Cortex of kidney (tissue), 1 donor: ENCODE measurements around the gene GRB7.
"Not testable (repeated sequence)": the region's sequence is repeated elsewhere in the genome, so short reads cannot be mapped to it uniquely, and the experiment has no call there.

ENCODE experiments used
- DNase-seq: peaks from one replicate; lab custom pipeline; 2025; lab: John Stamatoyannopoulos, UW

The GRB7 gene

GRCh38 chr17:39709319-39709997 is 28.3 kb upstream of the GRB7 start:
- DNase-seq = no peak

GRCh38 chr17:39709998-39710964 is 27.5 kb upstream of the GRB7 start:
- no peak for DNase-seq

GRCh38 chr17:39711071-39711470 is 26.7 kb upstream of the GRB7 start:
- not testable (repeated sequence) for DNase-seq

GRCh38 chr17:39711851-39712250 is 25.9 kb upstream of the GRB7 start:
- DNase-seq = no peak

GRCh38 chr17:39714234-39714633 is 23.5 kb upstream of the GRB7 start:
- DNase-seq = no peak

- DNase-seq = no peak
These were observed 22.2 kb upstream of the GRB7 start for GRCh38 chr17:39715375-39716072.

GRCh38 chr17:39716073-39716818 is 21.5 kb upstream of the GRB7 start:
- no peak for DNase-seq

- DNase-seq = no peak
These were observed 20.7 kb upstream of the GRB7 start for GRCh38 chr17:39716879-39717536.

GRCh38 chr17:39717660-39718059 is 20.1 kb upstream of the GRB7 start:
- no peak for DNase-seq

- DNase-seq = no peak
These were observed 18.0 kb upstream of the GRB7 start for GRCh38 chr17:39719563-39720355.

- DNase-seq = no peak
These were observed 15.6 kb upstream of the GRB7 start for GRCh38 chr17:39722104-39722503.

- DNase-seq = no peak
These were observed 14.5 kb upstream of the GRB7 start for GRCh38 chr17:39722965-39723848.

GRCh38 chr17:39724731-39725130 is 13.0 kb upstream of the GRB7 start:
- DNase-seq = no peak

GRCh38 chr17:39725923-39726322 is 11.8 kb upstream of the GRB7 start:
- DNase-seq = not testable (repeated sequence)

GRCh38 chr17:39726617-39727016 is 11.1 kb upstream of the GRB7 start:
- no peak for DNase-seq

- no peak for DNase-seq
These were observed 10.2 kb upstream of the GRB7 start for GRCh38 chr17:39727556-39727955.

GRCh38 chr17:39729280-39729851 is 8.4 kb upstream of the GRB7 start:
- DNase-seq = no peak

- peak; percentile 76 for DNase-seq
These were observed 7.4 kb upstream of the GRB7 start, which contains the start of gene MIEN1 for GRCh38 chr17:39730095-39730921. Gene MIEN1 (minus strand): TSS chr17:39730532. CDS start chr17:39730495, 37 bp downstream.
